COLO829 (cell line): ENCODE data around the gene CLDN5.
"Not testable (repeated sequence)": the region's sequence is repeated elsewhere in the genome, so short reads cannot be mapped to it uniquely, and the experiment has no call there.

Source experiments
- DNase-seq: peaks from one replicate; pipeline ENCODE4 v3.0.0; 2012; ENCODE audit warnings: low spot score

CLDN5 gene

DNA sequence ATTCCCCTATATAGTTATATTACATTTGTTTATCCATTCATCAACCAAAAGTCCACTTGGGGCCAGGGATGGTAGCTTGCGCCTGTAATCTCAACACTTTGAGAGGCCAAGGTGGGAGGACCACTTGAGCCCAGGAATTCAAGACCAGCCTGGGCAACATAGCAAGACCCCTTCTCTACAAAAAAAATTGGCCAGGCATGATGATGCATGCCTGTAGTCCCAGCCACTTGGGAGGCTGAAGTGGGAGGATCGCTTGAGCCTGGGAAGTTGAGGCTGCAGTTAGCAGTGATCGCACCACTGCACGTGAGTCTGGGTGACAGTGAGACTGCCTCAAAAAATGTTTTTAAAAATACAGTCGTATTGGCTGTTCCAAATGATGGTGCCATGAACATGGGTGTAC, 24.2 kb upstream of the CLDN5 start:
- DNase-seq, result not testable (repeated sequence)

DNA sequence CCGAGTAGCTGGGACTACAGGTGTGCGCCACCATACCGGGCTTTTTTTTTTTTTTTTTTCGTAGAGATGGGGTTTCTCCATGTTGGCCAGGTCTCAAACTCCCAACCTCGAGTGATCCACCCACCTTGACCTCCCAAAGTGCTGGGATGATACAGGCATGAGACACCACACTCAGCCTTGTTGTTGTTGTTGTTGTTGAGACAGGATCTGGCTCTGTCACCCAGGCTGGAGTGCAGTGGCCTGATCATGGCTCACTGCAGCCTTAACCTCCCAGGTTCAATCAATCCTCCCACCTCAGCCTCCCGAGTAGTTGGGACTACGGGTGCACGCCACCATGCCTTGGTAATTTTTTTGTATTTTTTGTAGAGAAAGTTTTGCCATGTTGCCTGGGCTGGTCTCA, 23.4 kb upstream of the CLDN5 start:
- no peak for DNase-seq

DNA sequence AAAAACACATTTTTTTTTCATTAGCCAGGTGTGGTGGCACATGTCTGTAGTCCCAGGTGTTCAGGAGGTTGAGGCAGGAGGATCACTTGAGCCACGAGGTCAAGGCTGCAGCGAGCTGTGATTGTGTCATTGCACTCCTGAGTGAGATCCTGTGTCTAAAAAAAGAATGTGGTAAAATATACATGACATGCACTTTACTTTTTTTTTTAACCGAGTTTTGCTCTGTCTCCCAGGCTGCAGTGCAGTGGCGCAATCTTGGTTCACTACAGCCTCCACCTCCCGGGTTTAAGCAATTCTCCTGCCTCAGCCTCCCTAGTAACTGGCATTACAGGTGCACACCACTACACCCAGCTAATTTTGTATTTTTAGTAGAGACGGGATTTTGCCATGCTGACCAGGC, 22.5 kb upstream of the CLDN5 start:
- DNase-seq, result no peak

DNA sequence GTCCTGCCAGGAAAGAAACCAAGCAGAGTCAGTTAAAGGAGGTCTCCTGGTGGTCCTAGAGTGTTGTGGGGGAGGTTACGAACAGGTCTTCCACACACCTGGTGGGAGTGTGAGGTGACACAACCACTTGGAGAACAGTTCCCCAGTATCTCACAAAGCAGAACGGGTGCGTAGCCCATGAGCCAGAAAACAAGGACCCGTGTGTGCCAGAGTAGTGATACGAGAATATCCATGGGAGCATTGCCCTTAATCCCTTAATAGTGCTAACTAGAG, 21.7 kb upstream of the CLDN5 start:
- DNase-seq, result no peak

DNA sequence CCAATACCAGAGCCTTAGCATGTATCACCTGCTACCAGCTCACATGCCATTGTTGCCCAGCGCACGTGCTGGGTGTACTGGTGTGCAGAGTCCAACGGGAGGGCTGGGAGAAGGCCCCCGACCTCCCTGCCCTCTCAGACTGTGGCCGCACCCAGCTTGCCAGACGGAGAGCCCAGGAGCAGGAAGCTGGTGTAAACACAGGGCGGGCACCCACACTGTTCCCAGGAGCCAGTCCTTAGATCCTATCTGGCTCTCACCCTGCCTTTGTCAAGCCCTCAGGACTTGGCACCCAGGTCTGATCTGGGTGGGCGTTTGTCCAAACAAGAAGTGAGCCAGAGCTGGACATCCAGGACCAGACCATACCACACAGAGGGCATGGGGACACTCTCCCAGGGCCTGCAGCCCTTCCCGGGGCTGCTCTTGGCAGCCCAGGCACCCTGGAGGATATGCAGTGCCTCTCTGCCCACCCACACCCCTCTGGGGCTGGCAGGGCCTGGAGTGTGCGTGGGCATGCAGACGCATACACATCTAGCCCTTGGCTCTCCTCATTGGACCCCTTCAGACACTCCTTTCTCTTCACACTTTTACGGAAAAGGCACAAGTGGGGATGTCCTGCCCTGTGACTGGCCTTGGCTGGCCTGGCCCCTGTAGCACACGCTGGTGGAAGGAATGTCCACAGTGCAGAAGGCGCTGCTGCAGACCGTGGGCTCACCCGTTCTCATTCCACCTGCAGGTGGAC, 19.9 kb upstream of the CLDN5 start:
- DNase-seq, result no peak

DNA sequence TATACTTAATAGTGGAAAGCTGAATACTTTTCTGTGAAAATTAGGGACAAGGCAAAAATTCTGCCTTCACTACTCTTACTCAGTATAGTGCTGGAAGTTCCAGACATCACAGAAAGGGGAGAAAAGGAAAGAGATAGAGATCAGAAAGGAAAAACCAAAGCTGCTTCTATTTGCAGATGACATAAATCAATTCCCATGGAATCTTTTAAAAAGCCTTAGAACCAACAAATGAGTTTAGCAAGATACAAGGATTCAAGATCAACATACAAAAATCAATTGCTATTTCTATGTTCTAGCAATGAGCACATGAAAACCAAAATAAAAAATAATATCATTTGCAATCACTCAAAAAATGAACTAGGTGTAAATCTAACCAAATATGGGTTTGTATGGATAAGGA, 16.2 kb upstream of the CLDN5 start:
- no peak for DNase-seq

DNA sequence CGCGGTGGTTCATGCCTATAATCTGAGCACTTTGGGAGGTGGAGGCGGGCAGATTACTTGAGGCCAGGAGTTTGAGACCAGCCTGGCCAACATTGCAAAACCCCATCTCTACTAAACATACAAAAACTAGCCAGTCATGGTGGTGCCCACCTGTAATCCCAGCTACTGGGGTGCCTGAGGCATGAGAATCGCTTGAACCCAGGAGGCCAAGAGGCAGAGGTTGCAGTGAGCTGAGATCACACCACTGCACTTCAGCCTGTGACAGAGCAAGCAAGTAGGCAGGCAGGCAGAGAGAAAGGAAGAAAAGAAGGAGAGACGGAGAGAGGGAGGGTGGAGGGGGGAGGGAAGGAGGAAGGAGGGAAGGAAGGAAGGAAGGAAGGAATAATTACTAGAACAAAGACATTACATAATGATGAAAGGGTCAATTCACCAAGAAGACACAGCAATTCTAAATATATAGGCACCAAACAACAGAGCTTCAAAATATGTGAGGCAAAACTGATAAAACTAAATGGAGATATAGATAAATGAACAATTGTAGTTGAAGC, 13.8 kb upstream of the CLDN5 start:
- no peak for DNase-seq

DNA sequence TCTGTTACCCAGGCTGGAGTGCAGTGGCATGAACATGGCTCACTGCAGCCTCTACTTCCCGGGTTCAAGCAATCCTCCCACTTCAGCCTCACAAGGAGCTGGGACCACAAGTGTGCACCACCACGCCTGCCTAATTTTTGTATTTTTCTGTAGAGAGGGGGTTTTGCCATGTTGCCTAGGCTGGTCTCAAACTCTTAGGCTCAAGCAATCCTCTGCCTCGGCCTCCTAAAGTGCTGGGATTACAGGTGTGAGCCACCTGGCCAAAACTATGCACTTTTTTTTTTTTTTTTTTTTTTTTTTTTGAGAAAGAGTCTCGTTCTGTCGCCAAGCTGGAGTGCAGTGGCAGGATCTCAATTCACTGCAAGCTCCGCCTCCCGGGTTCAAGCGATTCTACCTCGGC, 12.4 kb upstream of the CLDN5 start:
- DNase-seq, result no peak

DNA sequence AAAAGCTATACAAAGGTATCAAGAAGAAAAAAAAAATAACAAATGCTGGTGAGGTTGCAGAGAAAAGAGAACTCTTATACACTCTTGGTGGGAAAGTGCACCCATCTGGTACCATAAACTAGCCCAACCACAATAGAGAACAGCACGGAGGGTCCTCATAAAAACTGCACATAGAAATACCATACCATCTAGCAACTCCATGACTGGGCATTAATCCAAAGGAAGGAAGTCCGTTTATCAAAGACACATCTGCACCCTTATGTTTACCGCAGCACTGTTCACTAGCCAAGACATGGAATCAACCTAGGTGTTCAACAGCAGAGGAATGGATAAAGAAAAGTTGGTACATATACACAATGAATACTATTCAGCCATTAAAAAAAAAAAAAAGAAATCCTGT, 10.8 kb upstream of the CLDN5 start:
- no peak for DNase-seq

DNA sequence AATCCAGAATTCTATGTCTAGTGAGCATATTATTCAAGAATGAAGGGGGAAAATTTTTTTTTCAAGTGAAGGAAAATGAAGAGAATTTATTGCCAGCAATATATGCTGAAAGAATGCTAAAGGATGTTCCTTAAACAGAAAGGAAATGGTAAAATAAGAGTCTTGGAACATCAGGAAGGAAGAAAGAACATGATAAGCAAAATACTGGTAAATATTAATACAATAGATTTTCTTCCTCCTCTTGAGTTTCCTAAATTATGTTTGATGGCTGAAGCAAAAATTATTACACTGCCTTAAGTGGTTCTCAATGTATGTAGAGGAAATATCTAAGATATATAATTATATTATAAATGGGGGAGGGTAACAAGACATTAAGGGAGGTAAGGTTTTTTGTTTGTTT, 9.6 kb upstream of the CLDN5 start:
- no peak for DNase-seq

DNA sequence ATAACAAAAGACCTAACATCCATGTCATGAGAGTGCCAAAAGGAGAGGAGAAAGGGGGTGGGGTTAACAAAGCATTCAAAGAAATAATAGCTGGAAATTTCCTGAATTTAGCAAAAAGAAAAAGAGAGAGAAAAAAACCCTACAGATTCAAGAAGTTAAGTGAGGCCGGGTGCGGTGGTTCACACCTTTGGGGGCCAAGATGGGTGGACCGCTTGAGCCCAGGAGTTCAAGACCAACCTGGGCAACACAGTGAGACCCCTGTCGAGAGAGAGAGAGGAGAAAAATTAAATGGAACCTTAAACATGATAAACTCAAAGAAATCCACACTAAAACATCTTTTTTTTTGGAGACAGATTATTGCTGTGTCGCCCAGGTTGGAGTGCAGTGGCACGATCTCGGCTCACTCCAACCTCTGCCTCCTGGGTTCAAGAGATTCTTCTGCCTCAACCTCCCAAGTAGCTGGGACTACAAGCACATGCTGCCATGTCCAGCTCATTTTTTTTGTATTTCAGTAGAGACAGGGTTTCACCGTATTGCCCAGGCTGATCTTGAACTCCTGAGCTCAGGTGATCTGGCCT, 8.9 kb upstream of the CLDN5 start:
- no peak for DNase-seq

DNA sequence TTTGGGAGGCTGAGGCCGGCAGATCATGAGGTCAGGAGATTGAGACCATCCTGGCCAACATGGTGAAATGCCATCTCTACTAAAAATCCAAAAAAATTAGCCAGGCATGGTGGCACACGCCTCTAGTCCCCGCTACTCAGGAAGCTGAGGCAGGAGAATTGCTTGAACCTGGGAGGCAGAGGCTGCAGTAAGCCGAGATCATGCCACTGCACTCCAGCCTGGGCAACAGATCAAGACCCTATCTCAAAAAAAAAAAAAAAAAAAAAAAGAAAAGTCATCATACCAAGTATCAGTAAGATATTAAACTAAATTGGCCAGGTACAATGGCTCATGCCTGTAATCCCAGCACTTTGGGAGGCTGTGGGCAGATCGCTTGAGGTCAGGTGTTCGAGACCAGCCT, 7.1 kb upstream of the CLDN5 start:
- not testable (repeated sequence) for DNase-seq

DNA sequence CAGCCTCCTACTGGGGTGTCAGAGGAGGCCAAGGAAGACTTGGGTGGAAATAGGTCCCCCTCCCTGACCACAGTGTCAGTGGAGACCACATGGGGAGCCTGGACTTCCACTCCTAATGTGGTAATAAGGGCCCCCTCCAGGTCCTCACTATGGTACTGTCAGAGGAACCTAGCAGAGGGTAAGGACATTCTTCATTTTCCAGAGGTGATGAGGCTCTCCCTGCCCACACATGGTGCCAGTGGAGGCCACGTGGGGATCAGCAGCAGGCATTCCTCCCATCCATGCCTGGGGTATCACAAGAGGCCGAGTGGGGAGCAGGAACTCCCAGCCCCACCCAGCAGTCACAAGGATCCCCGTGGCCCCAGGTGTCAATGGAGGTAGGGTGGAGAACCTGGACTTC, 6.5 kb upstream of the CLDN5 start:
- no peak for DNase-seq

DNA sequence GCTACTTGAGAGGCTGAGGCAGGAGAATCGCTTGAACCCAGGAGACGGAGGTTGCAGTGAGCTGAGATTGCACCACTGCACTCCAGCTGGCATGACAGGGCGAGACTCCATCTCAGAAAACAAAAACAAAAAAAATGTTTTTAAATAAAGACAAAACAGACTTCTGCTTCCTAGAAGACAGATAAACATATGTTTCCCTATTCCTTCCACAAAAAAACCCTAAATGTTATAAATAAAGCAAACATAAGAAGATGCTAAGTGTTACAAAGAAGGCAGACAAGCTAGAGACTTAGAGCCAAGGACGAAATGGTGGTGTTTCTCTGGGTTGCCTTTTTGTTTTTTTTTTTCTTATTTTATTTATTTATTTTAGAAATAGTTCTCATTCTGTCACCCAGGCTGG, 5.6 kb upstream of the CLDN5 start:
- DNase-seq, result no peak

DNA sequence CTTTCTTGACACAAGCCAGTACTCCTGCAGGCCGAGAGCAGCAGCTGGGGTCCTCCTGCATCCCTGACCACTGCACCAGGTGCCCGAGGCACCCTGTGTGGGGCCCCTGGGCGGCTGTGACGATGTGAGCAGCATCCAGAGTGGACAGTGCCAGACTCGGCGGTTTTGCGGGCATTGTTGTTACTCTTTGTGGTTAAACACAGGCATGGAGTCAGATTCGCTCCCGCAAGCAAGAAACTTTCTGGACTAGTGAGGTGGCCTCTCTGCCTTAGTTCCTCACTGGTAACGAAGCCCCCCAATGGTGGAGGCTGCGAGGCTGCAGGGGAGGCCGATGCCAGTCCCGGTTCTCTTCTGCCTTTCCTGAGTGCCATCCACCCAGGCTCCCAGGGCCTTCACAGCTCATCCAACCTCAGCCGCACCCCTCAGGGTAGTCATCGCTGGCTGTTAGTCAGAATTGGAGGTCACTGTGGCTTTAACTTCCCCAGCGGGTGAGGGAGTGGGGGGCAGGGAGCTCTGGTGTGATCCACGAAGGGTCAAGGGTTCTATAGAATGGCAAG, 3.7 kb upstream of the CLDN5 start:
- DNase-seq, result no peak

DNA sequence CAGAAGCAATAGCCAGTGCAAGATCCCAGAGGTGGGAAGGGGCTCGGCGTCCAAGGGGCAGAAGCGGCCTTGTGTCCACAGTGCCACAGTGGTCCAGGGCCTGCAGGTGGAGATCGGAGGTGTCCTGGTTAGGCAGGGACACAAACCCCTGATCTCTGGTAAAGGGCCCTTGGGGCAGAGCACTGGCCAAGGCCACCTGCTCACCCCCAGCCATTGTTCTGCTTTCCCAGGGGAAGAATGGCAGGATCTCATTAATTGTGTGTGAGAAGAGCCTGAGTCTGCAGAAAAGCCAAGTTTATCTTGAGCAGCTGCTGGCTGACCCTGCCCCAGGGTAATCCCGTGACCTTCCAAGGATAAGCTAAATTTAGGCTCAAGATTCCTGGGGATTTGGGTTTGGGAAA, 3.1 kb upstream of the CLDN5 start:
- DNase-seq, result no peak

DNA sequence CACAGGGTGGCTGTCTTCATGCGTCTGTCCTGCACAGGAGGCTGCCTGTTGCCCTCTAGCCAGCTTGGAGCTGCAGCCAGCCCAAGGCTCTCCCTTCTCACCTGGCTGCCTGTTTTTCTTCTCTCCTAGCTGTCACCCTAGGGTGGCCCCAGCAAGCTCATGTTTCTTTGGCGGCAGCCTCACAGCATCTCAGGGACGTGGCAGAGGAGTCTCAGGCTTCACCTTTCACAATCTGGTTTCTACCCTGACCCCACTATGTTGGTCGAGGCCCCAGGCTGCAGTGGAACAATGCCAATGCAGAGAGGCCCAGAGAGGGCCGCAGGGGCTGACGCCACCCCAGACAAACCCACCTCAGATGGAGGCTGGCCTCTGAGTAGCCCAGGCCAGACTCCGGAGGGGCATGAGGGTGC, 2.5 kb upstream of the CLDN5 start:
- no peak for DNase-seq

DNA sequence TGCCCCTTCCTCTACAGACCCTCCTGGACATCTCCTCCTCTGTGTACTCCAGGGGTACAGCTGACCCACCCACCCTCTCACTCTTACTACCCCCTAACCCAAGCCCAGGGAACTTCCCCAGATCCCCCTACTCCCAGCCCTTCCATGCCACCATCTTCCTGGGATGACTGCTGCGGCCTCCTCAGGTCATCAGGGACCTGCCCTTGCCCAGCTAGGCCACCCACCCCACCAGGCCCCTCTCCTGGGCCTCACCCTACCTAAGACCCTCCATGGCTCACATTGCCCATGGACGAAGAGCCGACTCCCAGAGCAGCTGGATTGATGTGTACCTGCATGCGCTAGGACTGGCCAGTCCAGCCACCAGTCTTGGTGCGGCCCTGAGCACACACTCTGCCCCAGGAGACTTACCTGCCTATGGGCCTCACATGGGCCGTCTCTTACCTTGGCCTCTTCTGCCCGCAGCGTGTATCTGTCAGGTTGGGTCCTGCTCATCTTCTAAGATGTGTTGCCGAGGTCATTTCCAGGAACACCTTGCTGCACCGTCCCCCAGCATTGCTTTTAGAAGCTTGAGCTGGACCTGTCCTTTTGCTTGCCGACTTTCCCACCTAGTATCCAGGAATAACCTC, 2.0 kb upstream of the CLDN5 start:
- DNase-seq, result no peak

DNA sequence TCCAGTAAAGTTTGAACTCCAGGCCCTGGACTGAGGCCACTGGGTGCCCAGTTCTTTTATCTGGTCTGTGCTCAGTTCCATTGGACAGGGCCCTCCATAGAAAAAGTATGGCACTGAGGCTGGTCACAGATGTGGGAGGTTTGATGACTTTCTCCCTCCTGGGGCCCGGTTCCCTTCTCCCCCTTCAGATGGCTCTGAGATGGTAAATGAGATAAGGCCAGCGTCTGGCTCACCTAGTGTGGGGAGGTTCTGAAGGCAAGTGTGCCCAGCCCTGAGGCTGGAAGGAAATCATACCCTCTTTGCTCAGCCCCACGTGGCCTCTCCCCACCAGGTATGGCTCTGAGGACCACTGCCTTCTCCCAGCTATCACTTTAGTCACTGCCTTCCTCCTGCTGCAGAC, 1.5 kb upstream of the CLDN5 start:
- DNase-seq, result no peak

DNA sequence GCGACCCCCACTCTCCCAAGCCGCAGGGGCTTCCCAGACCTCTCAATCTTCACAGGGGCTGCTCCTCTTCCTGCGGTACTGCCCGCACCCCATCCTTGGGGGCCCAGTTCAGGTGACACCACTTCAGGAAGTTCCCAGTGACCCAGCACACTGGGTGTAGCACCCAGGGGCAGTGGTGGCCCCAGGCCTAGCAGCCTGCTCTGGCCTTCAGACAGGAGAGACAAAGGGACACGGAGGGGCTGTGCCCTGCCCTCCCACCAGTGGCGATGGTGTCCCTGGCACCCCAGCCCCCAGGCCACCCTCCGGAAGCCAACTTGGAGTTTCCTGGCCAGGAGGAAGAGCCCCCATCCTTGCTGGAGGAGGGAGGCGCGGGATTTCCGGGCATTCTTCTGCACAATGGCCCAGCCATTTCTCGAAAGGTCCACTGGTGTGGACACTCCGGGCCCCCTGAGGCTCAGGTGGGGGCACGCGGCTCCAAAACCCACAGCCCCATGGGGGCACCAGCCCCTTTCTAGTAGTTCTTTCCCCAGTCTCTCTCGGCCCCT, 978 bp upstream of the CLDN5 start:
- DNase-seq, result no peak

DNA sequence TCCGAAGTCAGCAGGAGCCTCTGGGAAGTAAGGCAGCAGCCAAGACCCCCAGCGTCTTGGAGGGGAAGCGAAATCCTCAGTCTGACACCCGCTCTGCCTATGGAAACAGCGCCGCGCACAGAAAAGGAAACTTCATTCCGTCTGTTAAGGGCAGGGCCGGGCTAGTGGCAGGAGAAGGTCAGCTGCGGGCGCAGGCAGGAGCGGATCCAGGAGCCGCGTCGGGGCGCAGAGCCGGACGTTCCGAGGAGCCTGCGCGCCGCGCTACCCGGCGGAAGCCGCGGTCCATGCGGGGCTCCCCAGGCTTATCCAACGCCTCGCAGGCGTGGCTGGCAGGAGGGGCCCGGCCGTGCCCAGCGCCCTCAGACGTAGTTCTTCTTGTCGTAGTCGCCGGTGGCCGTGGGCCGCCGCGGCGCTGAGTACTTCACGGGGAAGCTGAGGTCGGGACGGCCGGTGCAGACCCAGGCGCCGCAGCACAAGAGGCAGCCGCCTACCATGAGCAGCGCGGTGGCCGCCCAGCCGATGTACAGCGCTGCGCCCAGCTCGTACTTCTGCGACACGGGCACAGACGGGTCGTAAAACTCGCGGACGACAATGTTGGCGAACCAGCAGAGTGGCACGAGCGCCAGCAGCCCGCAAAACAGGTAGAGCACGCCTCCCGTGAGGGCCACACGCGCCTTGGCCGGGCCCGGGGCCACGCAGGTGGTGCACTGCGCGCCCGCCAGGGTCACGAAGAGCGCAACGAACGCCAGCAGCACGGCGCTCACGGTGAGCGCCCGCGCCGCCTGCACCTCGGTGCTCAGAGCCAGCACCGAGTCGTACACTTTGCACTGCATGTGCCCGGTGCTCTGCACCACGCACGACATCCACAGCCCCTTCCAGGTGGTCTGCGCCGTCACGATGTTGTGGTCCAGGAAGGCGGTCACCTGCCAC, 705 bp downstream of the CLDN5 start:
- DNase-seq, result no peak

DNA sequence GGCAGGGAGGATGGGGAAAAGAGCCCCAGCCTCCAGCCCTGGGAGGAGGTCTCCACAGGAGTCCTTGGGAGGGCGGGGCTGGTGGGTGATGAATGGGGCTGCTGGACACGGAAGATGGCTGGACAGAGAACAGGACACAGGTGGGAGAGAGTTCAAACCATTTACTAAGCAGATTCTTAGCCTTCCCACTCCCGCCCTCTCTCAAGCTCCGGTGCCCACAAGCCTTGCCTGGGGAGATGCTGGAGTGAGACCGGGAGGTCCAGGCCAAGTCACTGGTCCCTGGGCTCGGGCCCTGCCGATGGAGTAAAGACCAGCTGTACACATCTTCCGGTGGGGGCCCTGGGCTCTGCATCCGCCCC, 1.4 kb downstream of the CLDN5 start:
- DNase-seq, result no peak
